Measurements from ENCODE around the gene DOCK9.

DOCK9 gene

DNA sequence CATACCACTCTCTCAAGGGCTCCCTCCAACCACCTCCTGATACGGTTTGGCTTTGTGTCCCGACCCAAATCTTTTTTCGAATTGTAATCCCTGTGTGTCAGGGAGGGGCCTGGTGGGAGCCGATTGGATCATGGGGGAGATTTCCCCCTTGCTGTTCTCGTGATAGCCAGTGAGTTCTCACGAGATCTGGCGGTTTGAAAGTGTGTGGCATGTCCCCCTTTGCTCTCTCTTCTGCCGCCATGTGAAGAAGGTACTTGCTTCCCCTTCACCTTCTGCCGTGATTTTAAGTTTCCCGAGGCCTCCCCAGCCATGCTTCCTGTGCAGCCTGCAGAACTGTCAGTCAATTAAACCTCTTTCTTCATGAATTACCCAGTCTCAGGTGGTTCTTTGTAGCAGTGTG is 190.7 kb downstream of the DOCK9 start:
- H3K36me3 Mint-ChIP-seq (ENCODE audit: low read depth) = no peaks in the 10 kb centered on the region

DNA sequence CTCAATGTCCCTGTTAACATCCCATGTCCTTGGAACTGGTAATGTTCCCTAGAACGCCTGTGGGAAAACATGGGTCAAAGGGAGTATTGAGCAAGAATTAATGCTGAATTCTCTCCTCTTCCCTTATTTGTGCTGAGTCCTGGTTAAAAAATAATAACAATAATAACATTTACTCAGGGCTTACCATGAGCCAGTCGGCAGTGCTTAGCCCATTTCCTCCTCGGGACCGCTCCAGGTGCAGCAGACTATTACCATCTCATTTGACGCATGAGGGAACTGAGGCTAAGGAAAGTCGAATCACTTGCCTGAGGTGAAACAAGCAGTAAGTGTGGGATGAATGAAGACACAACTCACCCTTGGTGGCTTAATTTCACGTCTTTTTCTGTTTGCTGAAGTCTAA is 191.8 kb downstream of the DOCK9 start:
- peaks cover 8% of the 10 kb centered on the region for H3K27me3 Mint-ChIP-seq
- no peaks in the 10 kb centered on the region for H3K4me1 Mint-ChIP-seq (ENCODE audit: low read depth)
- H3K4me3 Mint-ChIP-seq = no peak overlapping the region
- peaks cover 4% of the 10 kb centered on the region for H3K9me3 Mint-ChIP-seq
- no peaks in the 10 kb centered on the region for H3K36me3 Mint-ChIP-seq (ENCODE audit: low read depth)
- no peak overlapping the region for H3K27ac Mint-ChIP-seq

More for the DNA sequence above, 190.7 kb downstream of the DOCK9 start:
- no peak overlapping the region for H3K4me3 Mint-ChIP-seq
- H3K27me3 Mint-ChIP-seq = peaks cover 4% of the 10 kb centered on the region
- H3K4me1 Mint-ChIP-seq (ENCODE audit: low read depth) = no peaks in the 10 kb centered on the region
- peaks cover 4% of the 10 kb centered on the region for H3K9me3 Mint-ChIP-seq
- no peak overlapping the region for H3K27ac Mint-ChIP-seq

DNA sequence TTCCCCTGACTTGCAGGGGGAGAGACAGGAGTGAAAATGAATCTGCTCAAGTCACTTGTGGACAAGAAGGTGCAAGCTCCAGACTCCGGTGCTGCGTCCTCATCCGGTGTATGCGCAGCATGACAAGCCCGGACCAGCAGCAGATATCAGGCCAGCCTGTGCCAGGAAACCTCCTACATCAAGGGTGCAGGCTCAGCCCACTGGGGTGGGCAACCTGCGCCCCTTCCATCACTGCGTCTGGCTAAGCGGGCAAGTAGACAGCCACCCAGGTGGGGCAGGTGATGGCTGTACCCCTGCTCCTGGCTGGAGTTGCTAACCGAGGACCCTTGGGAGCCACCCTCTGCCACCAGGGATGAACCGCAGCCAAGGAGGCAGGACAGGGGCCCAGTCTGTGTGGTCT is 192.5 kb downstream of the DOCK9 start:
- Mint-ChIP-seq H3K27me3 (peaks cover 9% of the 10 kb centered on the region), H3K9me3 (peaks cover 4% of the 10 kb centered on the region), H3K27ac (no peak overlapping the region), H3K4me1 (ENCODE audit: low read depth) (no peaks in the 10 kb centered on the region), H3K4me3 (no peak overlapping the region), H3K36me3 (ENCODE audit: low read depth) (no peaks in the 10 kb centered on the region)

GRCh38 chr13:98784666-98785065 is 193.2 kb downstream of the DOCK9 start:
- H3K9me3 Mint-ChIP-seq = peaks cover under 1% of the 10 kb centered on the region
- no peak overlapping the region for H3K27ac Mint-ChIP-seq
- no peak overlapping the region for H3K4me3 Mint-ChIP-seq
- peaks cover 9% of the 10 kb centered on the region for H3K27me3 Mint-ChIP-seq
- no peaks in the 10 kb centered on the region for H3K4me1 Mint-ChIP-seq (ENCODE audit: low read depth)
- no peaks in the 10 kb centered on the region for H3K36me3 Mint-ChIP-seq (ENCODE audit: low read depth)

GRCh38 chr13:98783856-98784478 is 193.9 kb downstream of the DOCK9 start:
- H3K9me3 Mint-ChIP-seq = no peaks in the 10 kb centered on the region
- H3K27me3 Mint-ChIP-seq = peaks cover 10% of the 10 kb centered on the region
- no peak overlapping the region for H3K27ac Mint-ChIP-seq
- H3K36me3 Mint-ChIP-seq (ENCODE audit: low read depth) = no peaks in the 10 kb centered on the region
- H3K4me1 Mint-ChIP-seq (ENCODE audit: low read depth) = no peaks in the 10 kb centered on the region
- H3K4me3 Mint-ChIP-seq = no peak overlapping the region

GRCh38 chr13:98782654-98783053 is 195.2 kb downstream of the DOCK9 start:
- no peaks in the 10 kb centered on the region for H3K9me3 Mint-ChIP-seq
- H3K27ac Mint-ChIP-seq = no peak overlapping the region
- H3K27me3 Mint-ChIP-seq = peaks cover 15% of the 10 kb centered on the region
- H3K4me1 Mint-ChIP-seq (ENCODE audit: low read depth) = no peaks in the 10 kb centered on the region
- no peaks in the 10 kb centered on the region for H3K36me3 Mint-ChIP-seq (ENCODE audit: low read depth)
- H3K4me3 Mint-ChIP-seq = no peak overlapping the region

GRCh38 chr13:98781905-98782304 is 196.0 kb downstream of the DOCK9 start:
- no peaks in the 10 kb centered on the region for H3K36me3 Mint-ChIP-seq (ENCODE audit: low read depth)
- H3K27me3 Mint-ChIP-seq = peaks cover 16% of the 10 kb centered on the region
- H3K4me1 Mint-ChIP-seq (ENCODE audit: low read depth) = no peaks in the 10 kb centered on the region
- H3K9me3 Mint-ChIP-seq = no peaks in the 10 kb centered on the region
- H3K27ac Mint-ChIP-seq = no peak overlapping the region
- H3K4me3 Mint-ChIP-seq = no peak overlapping the region

DNA sequence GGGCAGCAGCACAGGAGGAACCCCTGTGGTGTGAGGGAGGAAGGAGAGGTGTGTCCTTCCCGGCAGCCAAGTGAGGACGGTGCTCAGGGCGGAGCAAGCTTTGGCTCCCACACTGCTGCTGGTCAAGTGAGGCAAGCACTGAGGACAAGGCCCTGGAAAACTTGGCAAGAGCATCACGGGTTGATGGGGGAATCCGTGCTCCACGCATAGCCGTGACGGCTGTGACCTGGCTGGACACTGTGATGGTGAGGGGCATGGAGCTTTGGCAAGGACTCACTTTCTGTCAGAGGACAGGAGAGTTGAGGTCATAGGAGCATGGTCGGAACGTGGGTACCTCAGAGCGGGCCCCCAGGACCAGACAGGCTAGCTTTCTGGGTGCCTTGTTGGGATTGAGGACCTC is 196.4 kb downstream of the DOCK9 start:
- H3K27me3 Mint-ChIP-seq = peaks cover 16% of the 10 kb centered on the region
- H3K4me3 Mint-ChIP-seq = no peak overlapping the region
- no peaks in the 10 kb centered on the region for H3K36me3 Mint-ChIP-seq (ENCODE audit: low read depth)
- H3K4me1 Mint-ChIP-seq (ENCODE audit: low read depth) = no peaks in the 10 kb centered on the region
- H3K27ac Mint-ChIP-seq = no peak overlapping the region
- H3K9me3 Mint-ChIP-seq = no peaks in the 10 kb centered on the region

- peaks cover 16% of the 10 kb centered on the region for H3K27me3 Mint-ChIP-seq
- no peaks in the 10 kb centered on the region for H3K36me3 Mint-ChIP-seq (ENCODE audit: low read depth)
- H3K4me3 Mint-ChIP-seq = no peak overlapping the region
- H3K4me1 Mint-ChIP-seq (ENCODE audit: low read depth) = no peaks in the 10 kb centered on the region
- H3K9me3 Mint-ChIP-seq = no peaks in the 10 kb centered on the region
- H3K27ac Mint-ChIP-seq = no peak overlapping the region
Observed at GRCh38 chr13:98781045-98781444, 196.8 kb downstream of the DOCK9 start.

- Mint-ChIP-seq H3K27ac (no peak overlapping the region), H3K4me3 (no peak overlapping the region), H3K27me3 (peaks cover 16% of the 10 kb centered on the region), H3K9me3 (no peaks in the 10 kb centered on the region), H3K4me1 (ENCODE audit: low read depth) (no peaks in the 10 kb centered on the region), H3K36me3 (ENCODE audit: low read depth) (no peaks in the 10 kb centered on the region)
Observed at GRCh38 chr13:98780451-98780850, 197.4 kb downstream of the DOCK9 start.

DNA sequence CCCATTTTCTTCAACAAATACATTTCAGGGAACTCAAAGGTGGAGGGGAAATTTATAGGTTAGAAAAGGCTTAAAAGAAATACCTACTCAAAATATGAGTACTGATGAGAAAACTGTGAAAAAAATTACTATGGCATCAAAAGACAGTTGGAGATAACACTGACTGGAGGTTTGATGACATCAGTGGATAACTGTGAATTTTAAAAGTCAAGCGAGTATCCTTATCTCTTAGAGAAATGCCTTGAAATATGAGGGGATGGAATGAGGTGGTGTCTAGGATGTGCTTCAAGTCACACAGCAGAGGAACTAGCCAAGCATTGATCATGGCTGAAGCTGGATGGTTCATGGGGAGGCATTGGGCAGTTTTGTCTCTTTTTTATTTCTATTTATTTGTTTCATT is 198.2 kb downstream of the DOCK9 start:
- H3K4me1 Mint-ChIP-seq (ENCODE audit: low read depth) = no peaks in the 10 kb centered on the region
- H3K36me3 Mint-ChIP-seq (ENCODE audit: low read depth) = no peaks in the 10 kb centered on the region
- no peak overlapping the region for H3K27ac Mint-ChIP-seq
- H3K9me3 Mint-ChIP-seq = no peaks in the 10 kb centered on the region
- H3K27me3 Mint-ChIP-seq = peaks cover 16% of the 10 kb centered on the region
- H3K4me3 Mint-ChIP-seq = no peak overlapping the region

GRCh38 chr13:98778749-98779148 is 199.1 kb downstream of the DOCK9 start:
- no peak overlapping the region for H3K27ac Mint-ChIP-seq
- no peaks in the 10 kb centered on the region for H3K9me3 Mint-ChIP-seq
- H3K36me3 Mint-ChIP-seq (ENCODE audit: low read depth) = no peaks in the 10 kb centered on the region
- H3K4me3 Mint-ChIP-seq = no peak overlapping the region
- H3K4me1 Mint-ChIP-seq (ENCODE audit: low read depth) = no peaks in the 10 kb centered on the region
- H3K27me3 Mint-ChIP-seq = peaks cover 16% of the 10 kb centered on the region

DNA sequence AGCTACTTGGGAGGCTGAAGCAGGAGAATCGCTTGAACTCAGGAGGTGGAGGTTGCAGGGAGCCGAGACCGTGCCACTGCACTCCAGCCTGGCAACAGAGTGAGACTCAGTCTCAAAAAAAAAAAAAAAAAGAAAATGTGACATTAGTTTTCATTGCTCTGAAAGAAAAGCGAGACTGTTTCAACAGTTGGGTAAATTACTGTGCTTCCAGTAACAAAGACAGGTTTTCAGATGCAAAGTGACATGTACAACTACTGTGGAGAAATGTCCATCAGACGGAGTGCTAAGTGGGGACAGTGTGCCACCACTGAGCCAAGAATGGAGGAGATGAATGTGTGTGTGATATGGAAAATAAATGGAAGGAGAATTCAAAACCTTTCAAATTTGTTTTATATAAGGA is 201.2 kb downstream of the DOCK9 start:
- no peaks in the 10 kb centered on the region for H3K4me1 Mint-ChIP-seq (ENCODE audit: low read depth)
- H3K27ac Mint-ChIP-seq = no peak overlapping the region
- H3K9me3 Mint-ChIP-seq = no peaks in the 10 kb centered on the region
- H3K27me3 Mint-ChIP-seq = peaks cover 16% of the 10 kb centered on the region
- H3K4me3 Mint-ChIP-seq = no peak overlapping the region
- H3K36me3 Mint-ChIP-seq (ENCODE audit: low read depth) = no peaks in the 10 kb centered on the region

DNA sequence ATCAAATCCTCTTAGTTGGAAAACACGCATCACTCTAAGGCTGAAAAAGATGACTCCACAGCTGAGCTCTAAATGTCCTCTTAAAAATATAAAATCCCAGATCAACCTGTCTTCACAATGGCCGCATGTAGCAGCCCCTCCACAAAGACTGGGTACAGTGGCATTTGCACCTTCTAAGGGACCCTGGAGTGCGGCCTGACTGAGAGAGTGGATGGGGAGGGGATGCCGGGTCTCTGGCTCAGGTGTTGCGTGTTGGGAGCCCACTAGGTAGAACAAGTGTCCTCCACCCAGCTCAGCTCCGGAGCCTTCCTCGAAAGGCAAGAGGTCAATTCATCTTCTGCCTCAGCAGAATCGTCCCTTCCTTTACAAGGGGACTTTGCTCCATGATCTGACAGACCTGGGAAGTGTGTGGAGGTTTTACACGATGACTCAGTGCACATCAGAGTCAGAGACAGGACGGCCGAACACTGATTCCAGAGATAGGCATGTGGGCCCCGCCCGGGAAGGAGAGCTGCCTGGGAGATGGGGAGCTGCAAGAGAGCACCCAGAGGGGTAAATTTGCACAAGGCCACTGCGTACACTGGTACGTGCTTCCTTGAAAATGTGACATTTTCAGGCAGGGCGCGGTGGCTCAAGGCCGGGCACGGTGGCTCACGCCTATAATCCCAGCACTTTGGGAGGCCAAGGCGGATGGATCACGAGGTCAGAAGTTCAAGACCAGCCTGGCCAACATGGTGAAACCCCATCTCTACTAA is 201.8 kb downstream of the DOCK9 start:
- Mint-ChIP-seq H3K36me3 (ENCODE audit: low read depth) (no peaks in the 10 kb centered on the region), H3K27me3 (peaks cover 12% of the 10 kb centered on the region), H3K4me3 (no peak overlapping the region), H3K27ac (no peak overlapping the region), H3K4me1 (ENCODE audit: low read depth) (no peaks in the 10 kb centered on the region), H3K9me3 (no peaks in the 10 kb centered on the region)

- Mint-ChIP-seq H3K27ac (no peak overlapping the region), H3K9me3 (peaks cover 3% of the 10 kb centered on the region), H3K4me3 (no peak overlapping the region), H3K4me1 (ENCODE audit: low read depth) (no peaks in the 10 kb centered on the region), H3K36me3 (ENCODE audit: low read depth) (no peaks in the 10 kb centered on the region), H3K27me3 (peaks cover 11% of the 10 kb centered on the region)
Observed at GRCh38 chr13:98775386-98775785, 202.5 kb downstream of the DOCK9 start.

DNA sequence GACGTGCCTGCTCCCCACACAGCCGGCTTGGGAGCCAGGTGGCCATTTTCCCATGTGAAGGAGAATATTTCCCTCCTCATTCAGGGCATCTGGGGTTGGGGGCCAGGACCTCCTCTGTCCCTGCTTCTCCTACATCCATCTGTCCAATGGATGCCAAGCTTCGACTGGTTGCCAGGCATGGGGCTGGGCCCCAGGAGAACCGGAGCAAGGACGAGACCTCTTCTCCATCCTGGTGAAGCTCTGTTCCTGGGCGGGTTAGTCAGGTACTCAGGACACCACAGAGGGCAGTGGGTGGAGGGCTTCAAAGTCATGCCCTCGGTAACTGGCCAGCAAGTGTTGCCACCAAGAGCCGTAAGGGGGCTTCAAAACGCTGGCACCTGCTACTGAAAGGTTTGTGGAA is 203.1 kb downstream of the DOCK9 start:
- Mint-ChIP-seq H3K36me3 (ENCODE audit: low read depth) (no peaks in the 10 kb centered on the region), H3K27ac (no peak overlapping the region), H3K27me3 (peaks cover 11% of the 10 kb centered on the region), H3K4me3 (no peak overlapping the region), H3K4me1 (ENCODE audit: low read depth) (no peaks in the 10 kb centered on the region), H3K9me3 (peaks cover 7% of the 10 kb centered on the region)

Measured in stimulated activated naive CD8-positive, alpha-beta T cell treated with anti-CD3 and anti-CD28 coated beads, Interleukin-15, Interleukin-2, amounts not matched to agents 100 ng/mL and 50 ng/mL, for 24 hours (primary cell).